Astrocyte (in vitro differentiated cells and primary cell): ENCODE data around the gene TMEM98. TPM values are rescaled to one million over a fixed set of nuclear protein-coding genes. Genes with fewer than 3 reads are reported as not detected.
A peak's percentile ranks its signal among the peaks of the same experiment; 100 is the strongest.
"Not testable (repeated sequence)": the region's sequence is repeated elsewhere in the genome, so short reads cannot be mapped to it uniquely, and the experiment has no call there.

Experiments
- DNase-seq: peaks from one replicate; pipeline ENCODE4 v3.0.0-alpha.2; 2010; ENCODE audit warnings: low read depth
- FAIRE-seq: peaks from 2 replicates; lab custom pipeline; 2011; peaks lifted over from hg19 to GRCh38; lab: Jason Lieb, UNC
- H2AFZ ChIP-seq: 2 replicates; pipeline ENCODE4 v1.6.0; 2012; ENCODE audit warnings: low read depth, low read length, inconsistent platforms
- H3K27ac ChIP-seq: 2 replicates; pipeline ENCODE4 v1.5.1; 2011; ENCODE audit warnings: low read depth, low read length, inconsistent platforms
- H3K27me3 ChIP-seq: 2 replicates; pipeline ENCODE4 v1.6.0; 2011; ENCODE audit warnings: low read length, inconsistent platforms; ENCODE audit not compliant: insufficient read depth
- H3K36me3 ChIP-seq: 2 replicates; pipeline ENCODE4 v1.5.1; 2011; ENCODE audit warnings: low read length, inconsistent platforms; ENCODE audit not compliant: insufficient read depth
- H3K4me1 ChIP-seq: 2 replicates; pipeline ENCODE4 v1.5.1; 2011; ENCODE audit warnings: low read length, inconsistent platforms; ENCODE audit not compliant: insufficient read depth
- H3K4me2 ChIP-seq: 2 replicates; pipeline ENCODE4 v1.6.0; 2012; ENCODE audit warnings: low read length, inconsistent platforms
- H3K4me3 ChIP-seq: 2 replicates; pipeline ENCODE4 v1.5.1; 2011; ENCODE audit warnings: low read depth, mild to moderate bottlenecking, low read length, inconsistent platforms; ENCODE audit not compliant: insufficient read depth
- H3K79me2 ChIP-seq: 2 replicates; pipeline ENCODE4 v1.6.0; 2012; ENCODE audit warnings: mild to moderate bottlenecking, low read length, inconsistent platforms; ENCODE audit not compliant: insufficient read depth
- H3K9ac ChIP-seq: 2 replicates; pipeline ENCODE4 v1.6.0; 2012; ENCODE audit warnings: mild to moderate bottlenecking, low read length, inconsistent platforms
- H3K9me3 ChIP-seq: 2 replicates; pipeline ENCODE4 v1.5.1; 2012; ENCODE audit warnings: low read depth, mild to moderate bottlenecking, low read length, inconsistent platforms; ENCODE audit not compliant: insufficient read depth
- H4K20me1 ChIP-seq: 2 replicates; pipeline ENCODE4 v1.6.0; 2012; ENCODE audit warnings: low read length, inconsistent platforms; ENCODE audit not compliant: insufficient read depth
- H3K27ac Mint-ChIP-seq: one replicate; pipeline ENCODE4 v1.8.0; 2021; ENCODE audit warnings: mild to moderate bottlenecking, mixed read lengths; ENCODE audit not compliant: unreplicated experiment
- H3K27me3 Mint-ChIP-seq: one replicate; pipeline ENCODE4 v1.8.0; 2021; ENCODE audit warnings: low read depth, mixed read lengths; ENCODE audit not compliant: unreplicated experiment
- H3K36me3 Mint-ChIP-seq: one replicate; pipeline ENCODE4 v1.8.0; 2021; ENCODE audit warnings: low read depth, mixed read lengths; ENCODE audit not compliant: unreplicated experiment
- H3K4me1 Mint-ChIP-seq: one replicate; pipeline ENCODE4 v1.8.0; 2021; ENCODE audit warnings: low read depth, mixed read lengths; ENCODE audit not compliant: unreplicated experiment
- H3K4me3 Mint-ChIP-seq: one replicate; pipeline ENCODE4 v1.8.0; 2021; ENCODE audit warnings: mild to moderate bottlenecking, moderate library complexity, mixed read lengths; ENCODE audit not compliant: unreplicated experiment
- H3K9me3 Mint-ChIP-seq: one replicate; pipeline ENCODE4 v1.8.0; 2021; ENCODE audit warnings: mild to moderate bottlenecking, mixed read lengths; ENCODE audit not compliant: unreplicated experiment
- CTCF ChIP-seq: IDR thresholded peaks from 2 replicates; pipeline ENCODE4 v1.5.1; 2011; ENCODE audit warnings: low read depth, mild to moderate bottlenecking, inconsistent platforms, low read length, moderate library complexity; ENCODE audit not compliant: insufficient read depth
- EZH2 ChIP-seq: IDR thresholded peaks from 2 replicates; pipeline ENCODE4 v1.6.1; 2012; ENCODE audit warnings: mild to moderate bottlenecking, low read length, inconsistent platforms; ENCODE audit not compliant: insufficient read depth
- total RNA-seq: library from RNA; stranded (reverse); gene quantifications from 2 replicates; pipeline ENCODE4 v1.2.1, GENCODE V29; 2021

Gene TMEM98
- total RNA-seq, 1 donor from 2014 or later = 62.6 TPM

- Histone ChIP-seq H3K9me3 (no peaks in the 10 kb centered on the region), H3K9ac (no peak overlapping the region), H2AFZ (no peak overlapping the region), H3K4me3 (no peak overlapping the region), H4K20me1 (no peaks in the 10 kb centered on the region), H3K27me3 (peaks cover 4% of the 10 kb centered on the region), H3K27ac (no peak overlapping the region), H3K4me1 (no peaks in the 10 kb centered on the region), H3K79me2 (no peaks in the 10 kb centered on the region), H3K4me2 (no peak overlapping the region), H3K36me3 (no peaks in the 10 kb centered on the region)
- peak; percentile 31 for DNase-seq
- no peak for TF ChIP-seq CTCF
- no peak for TF ChIP-seq EZH2
- no peak for FAIRE-seq
- H3K27me3 Mint-ChIP-seq = peaks cover 7% of the 10 kb centered on the region
- no peak overlapping the region for H3K27ac Mint-ChIP-seq
- no peaks in the 10 kb centered on the region for H3K9me3 Mint-ChIP-seq
- H3K4me3 Mint-ChIP-seq = no peak overlapping the region
- no peaks in the 10 kb centered on the region for H3K36me3 Mint-ChIP-seq
- H3K4me1 Mint-ChIP-seq = peaks cover 7% of the 10 kb centered on the region
Observed at GRCh38 chr17:32882734-32883133, 45.2 kb upstream of the TMEM98 start.

- not testable (repeated sequence) for H3K27me3 ChIP-seq, H3K36me3 ChIP-seq, DNase-seq, H3K4me3 ChIP-seq, H3K36me3 Mint-ChIP-seq, H3K4me3 Mint-ChIP-seq, H2AFZ ChIP-seq, H3K27me3 Mint-ChIP-seq, H3K4me1 ChIP-seq, H3K9ac ChIP-seq, FAIRE-seq, H3K4me2 ChIP-seq, H3K27ac ChIP-seq, H3K79me2 ChIP-seq, H3K9me3 ChIP-seq, H4K20me1 ChIP-seq, H3K9me3 Mint-ChIP-seq, H3K27ac Mint-ChIP-seq, H3K4me1 Mint-ChIP-seq
Observed at GRCh38 chr17:32886951-32887350, 41.0 kb upstream of the TMEM98 start.

- H3K9me3 Mint-ChIP-seq, H3K9me3 ChIP-seq, H3K9ac ChIP-seq, H3K27ac Mint-ChIP-seq, H3K27me3 Mint-ChIP-seq, H3K27ac ChIP-seq, H3K4me1 Mint-ChIP-seq, H3K4me2 ChIP-seq, H3K4me1 ChIP-seq, FAIRE-seq, H4K20me1 ChIP-seq, H3K27me3 ChIP-seq, H3K4me3 Mint-ChIP-seq, H3K36me3 ChIP-seq, H3K79me2 ChIP-seq, H3K36me3 Mint-ChIP-seq, H3K4me3 ChIP-seq, H2AFZ ChIP-seq, DNase-seq: not testable (repeated sequence)
Observed at GRCh38 chr17:32887410-32887809, 40.5 kb upstream of the TMEM98 start.

- peaks cover 10% of the 10 kb centered on the region for H3K27me3 Mint-ChIP-seq
- no peaks in the 10 kb centered on the region for H3K36me3 ChIP-seq
- H3K27ac ChIP-seq = no peak overlapping the region
- H3K4me1 ChIP-seq = no peaks in the 10 kb centered on the region
- no peaks in the 10 kb centered on the region for H3K4me1 Mint-ChIP-seq
- H3K9me3 ChIP-seq = no peaks in the 10 kb centered on the region
- no peaks in the 10 kb centered on the region for H3K9me3 Mint-ChIP-seq
- no peak for FAIRE-seq
- no peaks in the 10 kb centered on the region for H3K79me2 ChIP-seq
- H3K4me2 ChIP-seq = no peak overlapping the region
- no peak for DNase-seq
- TF ChIP-seq EZH2 = no peak
- no peak for TF ChIP-seq CTCF
- no peak overlapping the region for H3K27ac Mint-ChIP-seq
- H2AFZ ChIP-seq = no peak overlapping the region
- H3K36me3 Mint-ChIP-seq = no peaks in the 10 kb centered on the region
- H4K20me1 ChIP-seq = no peaks in the 10 kb centered on the region
- H3K9ac ChIP-seq = no peak overlapping the region
- no peak overlapping the region for H3K4me3 ChIP-seq
- H3K4me3 Mint-ChIP-seq = no peak overlapping the region
- peaks cover 2% of the 10 kb centered on the region for H3K27me3 ChIP-seq
Observed at GRCh38 chr17:32894245-32894644, 33.7 kb upstream of the TMEM98 start.
